Uterus (tissue), 4 donors: Measurements from ENCODE around the gene ANKRD55. TPM values are rescaled to one million over a fixed set of nuclear protein-coding genes. Genes with fewer than 3 reads are reported as not detected.

Experiments used
- DNase-seq, 2 donors: peaks; one replicate each; pipeline ENCODE4 v3.0.0-alpha.2; 2019 to 2020
- H3K27ac ChIP-seq, 2 donors: fragments of 200-600 bp; sonication (generic); 1 replicate in 1 of 2; 2 replicates in 1 of 2; pipeline ENCODE4 v1.5.1; 2016 to 2018
- H3K27me3 ChIP-seq, 2 donors: fragments of 200-600 bp; sonication (generic); one replicate each; pipeline ENCODE4 v1.5.1; 2018 to 2019; ENCODE audit warnings: control low read depth in 1 of 2
- H3K36me3 ChIP-seq, 2 donors: fragments of 200-600 bp; sonication (generic); one replicate each; pipeline ENCODE4 v1.5.1; 2019; ENCODE audit warnings: control low read depth in 1 of 2
- H3K4me1 ChIP-seq, 2 donors: fragments of 200-600 bp; sonication (generic); one replicate each; pipeline ENCODE4 v1.5.1; 2018 to 2019; ENCODE audit warnings: control low read depth in 1 of 2
- H3K4me3 ChIP-seq, 2 donors: fragments of 200-600 bp; sonication (generic); 1 replicate in 1 of 2; 2 replicates in 1 of 2; pipeline ENCODE4 v1.5.1; 2018 to 2019; ENCODE audit warnings: mild to moderate bottlenecking in 1 of 2
- H3K9me3 ChIP-seq, 2 donors: fragments of 200-600 bp; sonication (generic); one replicate each; pipeline ENCODE4 v1.5.1; 2019; ENCODE audit warnings: control low read depth in 1 of 2
- CTCF ChIP-seq, 4 experiments: fragments of 200-600 bp in 2 of 4; fragments of 450-650 bp in 2 of 4; sonication (generic) in 2 of 4; IDR thresholded peaks; one replicate each; pipeline ENCODE4 v1.5.1; 2016 to 2019; ENCODE audit warnings: antibody characterized with exemption in 4 of 4, mild to moderate bottlenecking in 2 of 4, moderate library complexity in 1 of 4
- POLR2A ChIP-seq, 2 donors: fragments of 450-650 bp; IDR thresholded peaks; one replicate each; pipeline ENCODE4 v1.6.1; 2016; ENCODE audit warnings: antibody characterized with exemption in 2 of 2, mild to moderate bottlenecking in 1 of 2, moderate library complexity in 1 of 2
- intact Hi-C: fragments of 100-400 bp; cut with DNase I; formaldehyde crosslinking; loops from one replicate; pipeline ENCODE4 v1.15.1; 2023; ENCODE audit warnings: low total_unique reads
- total RNA-seq, 4 donors: library from RNA; depleted of rRNA in 3 of 4; stranded (reverse); fragments of >200 nt in 3 of 4; gene quantifications; one replicate each; pipeline versions ENCODE4 v1.1.0 to v1.2.4, GENCODE V29; 2014 to 2023
- donor health status: DM: yes; HTN: yes; CAD: no.

ANKRD55 gene
- total RNA-seq, result under 1 TPM in 1 of 4 donors, not detected in 3; 0.55 TPM

GRCh38 chr5:56233230-56233629 is at the start of gene ANKRD55:
Gene ANKRD55, minus strand, starts transcription at chr5:56233330. Its CDS starts 417 bp downstream, at chr5:56232913.
- Histone ChIP-seq H3K4me3 (no peak within 1 kb of the TSS), H3K27me3 (no peaks in the 10 kb centered on the region), H3K9me3 (no peaks in the 10 kb centered on the region), H3K4me1 (no peaks in the 10 kb centered on the region), H3K27ac (no peak within 1 kb of the TSS), H3K36me3 (no peaks in the 10 kb centered on the region)
- intact Hi-C loops, result no loop called here
- TF ChIP-seq POLR2A (IDR thresholded peaks at IDR 0.05) (no peak), CTCF (IDR thresholded peaks at IDR 0.05) (no peak)
- DNase-seq, result no peak

- Histone ChIP-seq H3K36me3 (no peaks in the 10 kb centered on the region), H3K27ac (peak overlapping the region in 1 of 2 donors; percentile 7), H3K9me3 (no peaks in the 10 kb centered on the region), H3K4me3 (no peak overlapping the region), H3K4me1 (no peaks in the 10 kb centered on the region), H3K27me3 (no peaks in the 10 kb centered on the region)
- TF ChIP-seq CTCF (IDR thresholded peaks at IDR 0.05) (no peak), POLR2A (IDR thresholded peaks at IDR 0.05) (no peak)
- DNase-seq, result no peak
- intact Hi-C loops, result no loop called here
Measured at GRCh38 chr5:56282216-56282615, 49.1 kb upstream of the ANKRD55 start.

- Histone ChIP-seq H3K27me3 (no peaks in the 10 kb centered on the region), H3K4me1 (no peaks in the 10 kb centered on the region), H3K9me3 (no peaks in the 10 kb centered on the region), H3K4me3 (no peak overlapping the region), H3K36me3 (no peaks in the 10 kb centered on the region), H3K27ac (no peak overlapping the region)
- intact Hi-C loops, result no loop called here
- DNase-seq, result no peak
- TF ChIP-seq CTCF (IDR thresholded peaks at IDR 0.05) (no peak), POLR2A (IDR thresholded peaks at IDR 0.05) (no peak)
Measured at GRCh38 chr5:56281489-56282165, 48.5 kb upstream of the ANKRD55 start.

GRCh38 chr5:56279979-56280378 is 46.8 kb upstream of the ANKRD55 start:
- Histone ChIP-seq H3K4me1 (no peaks in the 10 kb centered on the region), H3K36me3 (no peaks in the 10 kb centered on the region), H3K27ac (no peak overlapping the region), H3K9me3 (no peaks in the 10 kb centered on the region), H3K27me3 (no peaks in the 10 kb centered on the region), H3K4me3 (no peak overlapping the region)
- TF ChIP-seq POLR2A (IDR thresholded peaks at IDR 0.05) (no peak), CTCF (IDR thresholded peaks at IDR 0.05) (no peak)
- intact Hi-C loops, result no loop called here
- DNase-seq, result no peak

GRCh38 chr5:56279291-56279690 is 46.2 kb upstream of the ANKRD55 start:
- TF ChIP-seq CTCF (IDR thresholded peaks at IDR 0.05) (no peak), POLR2A (IDR thresholded peaks at IDR 0.05) (no peak)
- no peaks in the 10 kb centered on the region for H3K36me3 ChIP-seq
- no peaks in the 10 kb centered on the region for H3K27me3 ChIP-seq
- intact Hi-C loops, result no loop called here
- no peak overlapping the region for H3K27ac ChIP-seq
- no peak for DNase-seq
- no peak overlapping the region for H3K4me3 ChIP-seq
- no peaks in the 10 kb centered on the region for H3K9me3 ChIP-seq
- H3K4me1 ChIP-seq, result no peaks in the 10 kb centered on the region
